Peyer's patch (tissue), 4 donors: ENCODE measurements around the gene APC. TPM values are rescaled to one million over a fixed set of nuclear protein-coding genes. Genes with fewer than 3 reads are reported as not detected.

ENCODE experiments used
- DNase-seq, 3 donors: peaks; one replicate each; pipeline ENCODE4 v3.0.0-alpha.2; 2017 to 2019
- H3K27ac ChIP-seq, 4 donors: fragments of 200-600 bp; sonication (generic); one replicate each; pipeline ENCODE4 v1.5.1; 2016 to 2019
- H3K27me3 ChIP-seq, 2 donors: fragments of 200-600 bp; sonication (generic); one replicate each; pipeline ENCODE4 v1.5.1; 2019
- H3K36me3 ChIP-seq, 3 donors: fragments of 200-600 bp; sonication (generic); one replicate each; pipeline ENCODE4 v1.5.1; 2016 to 2019
- H3K4me1 ChIP-seq, 4 donors: fragments of 200-600 bp; sonication (generic); one replicate each; pipeline ENCODE4 v1.5.1; 2016 to 2019
- H3K4me3 ChIP-seq, 4 donors: fragments of 200-600 bp; sonication (generic); 1 replicate in 3 of 4; 2 replicates in 1 of 4; pipeline ENCODE4 v1.5.1; 2016 to 2019; ENCODE audit warnings: mild to moderate bottlenecking in 1 of 4
- H3K9me3 ChIP-seq, 4 donors: fragments of 200-600 bp; sonication (generic); one replicate each; pipeline ENCODE4 v1.5.1; 2016 to 2019; ENCODE audit warnings: mild to moderate bottlenecking in 1 of 4
- POLR2A ChIP-seq, 2 donors: fragments of 450-650 bp; IDR thresholded peaks; one replicate each; pipeline ENCODE4 v1.5.1; 2017; ENCODE audit warnings: antibody characterized with exemption in 2 of 2, mild to moderate bottlenecking in 2 of 2, moderate library complexity in 2 of 2
- total RNA-seq, 4 donors: library from RNA; depleted of rRNA; stranded (reverse); fragments of >200 nt; gene quantifications; one replicate each; pipeline ENCODE4 v1.1.0, GENCODE V29; 2016
- TF ChIP-seq, protein P1 (sequence below), 6 experiments: fragments of 450-650 bp in 4 of 6; fragments of 200-600 bp in 2 of 6; sonication (generic) in 1 of 6; IDR thresholded peaks; one replicate each; pipeline ENCODE4 v1.5.1; 2017 to 2019; ENCODE audit warnings: antibody characterized with exemption in 6 of 6, mild to moderate bottlenecking in 3 of 6, moderate library complexity in 1 of 6

The APC gene
- total RNA-seq, 4 donors from 2014 or later: 71.0 to 148 (median 106) TPM

DNA sequence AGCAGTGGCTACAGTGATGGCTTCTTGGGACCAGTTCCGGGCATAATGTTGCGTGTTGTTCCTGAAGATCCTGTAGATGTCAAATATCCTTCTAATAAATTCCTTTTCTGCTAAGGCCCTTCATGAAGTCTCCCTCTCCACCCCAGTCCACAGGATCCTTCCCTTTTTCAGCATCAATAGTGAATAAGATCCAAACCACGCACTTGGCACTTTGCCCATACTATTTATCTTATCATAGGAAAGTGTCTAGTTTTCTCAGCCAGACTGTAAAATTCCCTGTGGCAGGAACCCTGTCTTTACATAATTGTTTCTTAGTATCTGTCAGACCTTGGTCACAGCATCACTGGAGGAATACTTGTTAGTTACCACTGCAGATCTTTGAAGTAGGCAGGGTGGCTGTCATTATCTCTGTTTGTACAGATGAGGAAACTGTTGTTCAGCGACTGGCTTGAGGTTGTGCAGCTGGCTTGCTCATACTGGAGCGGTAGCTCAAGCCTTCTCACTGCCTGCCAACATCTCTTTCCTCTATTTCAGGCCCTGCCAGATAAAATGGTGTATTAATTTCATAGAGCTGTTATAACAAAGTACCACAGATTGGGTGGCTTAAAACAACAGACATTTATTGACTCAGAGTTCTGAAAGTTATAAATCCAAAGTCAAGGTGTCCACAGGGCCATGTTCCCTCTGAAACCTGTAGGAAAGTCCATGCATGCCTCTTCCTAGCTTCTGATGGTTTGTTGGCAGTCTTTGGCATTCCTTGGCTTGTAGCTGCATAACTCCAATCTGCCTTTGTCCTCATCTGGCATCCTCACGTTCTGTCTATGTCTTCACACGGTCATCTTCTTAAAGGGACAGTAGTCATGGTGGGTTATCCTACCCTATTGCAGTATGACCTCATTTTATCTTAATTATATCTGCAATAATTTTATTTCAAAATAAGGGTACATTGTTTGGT is 33.5 kb upstream of the APC start:
- TF ChIP-seq, protein P1, sequence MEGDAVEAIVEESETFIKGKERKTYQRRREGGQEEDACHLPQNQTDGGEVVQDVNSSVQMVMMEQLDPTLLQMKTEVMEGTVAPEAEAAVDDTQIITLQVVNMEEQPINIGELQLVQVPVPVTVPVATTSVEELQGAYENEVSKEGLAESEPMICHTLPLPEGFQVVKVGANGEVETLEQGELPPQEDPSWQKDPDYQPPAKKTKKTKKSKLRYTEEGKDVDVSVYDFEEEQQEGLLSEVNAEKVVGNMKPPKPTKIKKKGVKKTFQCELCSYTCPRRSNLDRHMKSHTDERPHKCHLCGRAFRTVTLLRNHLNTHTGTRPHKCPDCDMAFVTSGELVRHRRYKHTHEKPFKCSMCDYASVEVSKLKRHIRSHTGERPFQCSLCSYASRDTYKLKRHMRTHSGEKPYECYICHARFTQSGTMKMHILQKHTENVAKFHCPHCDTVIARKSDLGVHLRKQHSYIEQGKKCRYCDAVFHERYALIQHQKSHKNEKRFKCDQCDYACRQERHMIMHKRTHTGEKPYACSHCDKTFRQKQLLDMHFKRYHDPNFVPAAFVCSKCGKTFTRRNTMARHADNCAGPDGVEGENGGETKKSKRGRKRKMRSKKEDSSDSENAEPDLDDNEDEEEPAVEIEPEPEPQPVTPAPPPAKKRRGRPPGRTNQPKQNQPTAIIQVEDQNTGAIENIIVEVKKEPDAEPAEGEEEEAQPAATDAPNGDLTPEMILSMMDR (IDR thresholded peaks at IDR 0.05): no peak
- TF ChIP-seq POLR2A (IDR thresholded peaks at IDR 0.05): no peak
- Histone ChIP-seq H3K4me1 (peaks cover 0 to 7% (median 3%) of the 10 kb centered on the region in 4 donors), H3K9me3 (no peaks in the 10 kb centered on the region), H3K27me3 (no peaks in the 10 kb centered on the region), H3K36me3 (no peaks in the 10 kb centered on the region), H3K27ac (no peak overlapping the region), H3K4me3 (no peak overlapping the region)
- no peak for DNase-seq

DNA sequence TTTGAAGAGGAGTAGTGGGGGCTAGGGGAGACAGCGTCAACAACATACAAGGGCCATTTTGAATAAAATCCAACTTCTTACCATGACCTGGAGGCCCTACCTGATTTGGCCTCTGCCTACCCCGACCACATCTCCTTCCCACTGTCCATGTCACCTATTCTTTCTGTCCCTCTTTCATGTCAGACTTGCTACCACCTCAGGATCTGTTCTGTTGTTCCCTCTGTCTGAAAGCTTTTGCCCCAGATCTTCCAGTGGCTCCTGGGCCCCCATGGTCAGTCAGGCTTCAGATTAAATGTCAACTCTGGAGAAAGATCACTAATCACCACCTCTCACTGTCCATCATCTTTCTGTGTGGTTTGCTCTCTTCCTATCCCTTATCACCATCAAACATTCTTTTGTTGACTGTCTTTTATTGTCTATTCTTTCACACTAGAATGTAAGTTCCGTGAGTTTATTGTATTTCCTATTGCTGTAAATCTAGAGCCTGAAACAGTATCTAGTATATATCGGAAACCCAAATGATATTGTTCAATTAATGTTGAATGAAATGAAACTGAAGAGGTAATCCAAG is 31.2 kb upstream of the APC start:
- Histone ChIP-seq H3K4me3 (peak overlapping the region; percentile 79 to 82 (median 80)), H3K27ac (peak overlapping the region in 2 of 4 donors; percentile 92 to 93), H3K27me3 (no peaks in the 10 kb centered on the region), H3K9me3 (no peaks in the 10 kb centered on the region), H3K36me3 (no peaks in the 10 kb centered on the region), H3K4me1 (peaks cover 0 to 29% (median 6%) of the 10 kb centered on the region in 4 donors)
- no peak for DNase-seq
- TF ChIP-seq POLR2A (IDR thresholded peaks at IDR 0.05): no peak
- TF ChIP-seq, protein P1 (IDR thresholded peaks at IDR 0.05): no peak

- H3K36me3 ChIP-seq: no peaks in the 10 kb centered on the region
These were observed 30.2 kb upstream of the APC start for GRCh38 chr5:112707187-112708102.

DNA sequence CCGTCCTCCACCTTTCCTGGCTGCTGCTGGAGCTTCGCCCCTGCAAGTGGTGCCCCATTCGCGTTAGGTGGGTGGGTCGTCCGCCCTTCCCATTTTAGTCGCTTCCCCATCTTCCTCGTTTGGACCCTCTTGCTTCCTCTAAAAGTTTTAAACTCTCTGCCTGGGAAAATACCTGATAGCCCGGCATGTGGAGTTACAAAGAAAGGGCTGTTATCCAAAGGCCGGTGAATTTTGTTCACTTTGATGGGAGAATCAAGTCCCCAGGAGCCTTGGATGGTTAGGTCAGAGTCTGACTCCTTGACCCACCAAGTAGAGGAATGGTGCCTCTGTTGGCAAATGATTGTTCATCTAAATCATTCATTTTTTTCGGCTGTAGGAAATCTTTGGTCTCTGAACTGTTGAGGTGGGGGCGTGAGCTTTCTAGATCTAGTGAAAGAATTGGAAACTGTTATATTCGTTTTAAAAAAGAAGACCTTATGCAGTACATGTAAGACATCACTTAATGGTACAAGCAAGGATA is 29.5 kb upstream of the APC start:
- peaks cover 0 to 35% (median 6%) of the 10 kb centered on the region in 4 donors for H3K4me1 ChIP-seq
- peak overlapping the region; percentile 85 to 93 (median 92) for H3K27ac ChIP-seq
- no peaks in the 10 kb centered on the region for H3K36me3 ChIP-seq
- H3K4me3 ChIP-seq: peak overlapping the region; percentile 79 to 82 (median 80)
- H3K9me3 ChIP-seq: no peaks in the 10 kb centered on the region
- TF ChIP-seq, protein P1 (IDR thresholded peaks at IDR 0.05): no peak
- no peak for TF ChIP-seq POLR2A (IDR thresholded peaks at IDR 0.05)
- DNase-seq: peak in 1 of 3 donors; percentile 25
- H3K27me3 ChIP-seq: no peaks in the 10 kb centered on the region

More at GRCh38 chr5:112707187-112708102, 30.2 kb upstream of the APC start:
- peaks cover 0 to 29% (median 6%) of the 10 kb centered on the region in 4 donors for H3K4me1 ChIP-seq
- H3K4me3 ChIP-seq: peak overlapping the region; percentile 79 to 82 (median 80)
- peak overlapping the region; percentile 85 to 93 (median 92) for H3K27ac ChIP-seq
- H3K9me3 ChIP-seq: no peaks in the 10 kb centered on the region
- TF ChIP-seq, protein P1 (IDR thresholded peaks at IDR 0.05): peak in 3 of 6 experiments; percentile 4 to 20 (median 15)
- peak; percentile 69 to 70 for TF ChIP-seq POLR2A (IDR thresholded peaks at IDR 0.05)
- no peaks in the 10 kb centered on the region for H3K27me3 ChIP-seq
- DNase-seq: peak; percentile 93 to 99 (median 93)

GRCh38 chr5:112709416-112709815 is 28.3 kb upstream of the APC start:
- H3K4me1 ChIP-seq: peaks cover 0 to 36% (median 6%) of the 10 kb centered on the region in 4 donors
- H3K9me3 ChIP-seq: no peaks in the 10 kb centered on the region
- no peak overlapping the region for H3K27ac ChIP-seq
- no peaks in the 10 kb centered on the region for H3K36me3 ChIP-seq
- no peak for DNase-seq
- no peaks in the 10 kb centered on the region for H3K27me3 ChIP-seq
- TF ChIP-seq POLR2A (IDR thresholded peaks at IDR 0.05): no peak
- peak overlapping the region in 1 of 4 donors; percentile 81 for H3K4me3 ChIP-seq
